ENCODE results near the gene SEMA5B.

GRCh38 chr3:122937745-122938144 is 89.8 kb downstream of the SEMA5B start:
- TF ChIP-seq CTCF (conservative IDR thresholded peaks at IDR 0.05; ENCODE audit: low read depth, low read length) = no peak
- no peak for TF ChIP-seq POLR2A (IDR thresholded peaks at IDR 0.05; ENCODE audit: low read depth, low read length)
- TF ChIP-seq MAZ (IDR thresholded peaks at IDR 0.05; ENCODE audit: borderline replicate concordance, low read depth, low read length) = no peak
- no peak for TF ChIP-seq ELK1 (IDR thresholded peaks at IDR 0.05; ENCODE audit: borderline replicate concordance, low read depth, low read length)
- TF ChIP-seq RAD21 (IDR thresholded peaks at IDR 0.05; ENCODE audit: low read length) = no peak

Measured in IMR-90 (cell line).